Neural progenitor cell (in vitro differentiated cells): Measurements from ENCODE around the gene RETREG3. TPM values are rescaled to one million over a fixed set of nuclear protein-coding genes. Genes with fewer than 3 reads are reported as not detected.
"Not testable (repeated sequence)": the region's sequence is repeated elsewhere in the genome, so short reads cannot be mapped to it uniquely, and the experiment has no call there.

ENCODE experiments used
- DNase-seq: peaks from one replicate; pipeline ENCODE4 v3.0.0-alpha.2; 2016; ENCODE audit warnings: low spot score
- H2AFZ ChIP-seq: fragments of 200-600 bp; sonication (generic); replicated peaks from 2 replicates; pipeline ENCODE4 v1.6.1; 2016; ENCODE audit warnings: antibody characterized with exemption
- H3F3A ChIP-seq: fragments of 200-600 bp; sonication (generic); 2 replicates; pipeline ENCODE4 v1.6.1; 2016; ENCODE audit warnings: antibody characterized with exemption, low read depth
- H3K27ac ChIP-seq: fragments of 200-600 bp; sonication (generic); 2 replicates; pipeline ENCODE4 v1.5.1; 2016; ENCODE audit warnings: mild to moderate bottlenecking
- H3K27me3 ChIP-seq: fragments of 200-600 bp; sonication (generic); 2 replicates; pipeline ENCODE4 v1.6.1; 2016; ENCODE audit warnings: mild to moderate bottlenecking, moderate library complexity
- H3K36me3 ChIP-seq: fragments of 200-600 bp; sonication (generic); 2 replicates; pipeline ENCODE4 v1.5.1; 2016
- H3K4me1 ChIP-seq: fragments of 200-600 bp; sonication (generic); 2 replicates; pipeline ENCODE4 v1.6.1; 2016; ENCODE audit warnings: mixed run types
- H3K4me2 ChIP-seq: fragments of 200-600 bp; sonication (generic); 2 replicates; pipeline ENCODE4 v1.6.1; 2016
- H3K4me3 ChIP-seq: fragments of 200-600 bp; sonication (generic); 2 replicates; pipeline ENCODE4 v1.5.1; 2016
- H3K79me2 ChIP-seq: fragments of 200-600 bp; sonication (generic); 2 replicates; pipeline ENCODE4 v1.6.1; 2016; ENCODE audit warnings: low read depth
- H3K9ac ChIP-seq: fragments of 200-600 bp; sonication (generic); 2 replicates; pipeline ENCODE4 v1.6.1; 2016
- H3K9me3 ChIP-seq: fragments of 200-600 bp; sonication (generic); 2 replicates; pipeline ENCODE4 v1.5.1; 2016; ENCODE audit warnings: low read depth
- H4K20me1 ChIP-seq: fragments of 200-600 bp; sonication (generic); 2 replicates; pipeline ENCODE4 v1.6.1; 2016; ENCODE audit warnings: low read depth
- H3K27ac Mint-ChIP-seq: 3 replicates; pipeline ENCODE4 v1.8.0; 2021; ENCODE audit warnings: mixed read lengths
- H3K27me3 Mint-ChIP-seq: 2 replicates; pipeline ENCODE4 v1.8.0; 2022; ENCODE audit warnings: low read depth, mild to moderate bottlenecking, inconsistent platforms, moderate library complexity, mixed read lengths; ENCODE audit not compliant: insufficient read depth
- H3K36me3 Mint-ChIP-seq: 3 replicates; pipeline ENCODE4 v1.8.0; 2021; ENCODE audit warnings: mixed read lengths
- H3K4me1 Mint-ChIP-seq: 3 replicates; pipeline ENCODE4 v1.8.0; 2021; ENCODE audit warnings: mixed read lengths
- H3K4me3 Mint-ChIP-seq: 3 replicates; pipeline ENCODE4 v1.8.0; 2021; ENCODE audit warnings: mild to moderate bottlenecking, moderate library complexity, mixed read lengths
- H3K9me3 Mint-ChIP-seq: 3 replicates; pipeline ENCODE4 v1.8.0; 2020; ENCODE audit warnings: mixed read lengths
- CTCF ChIP-seq: fragments of 200-600 bp; sonication (generic); IDR thresholded peaks from 2 replicates; pipeline ENCODE4 v1.5.1; 2017; ENCODE audit warnings: antibody characterized with exemption, mild to moderate bottlenecking
- EZH2 ChIP-seq: fragments of 200-600 bp; sonication (generic); IDR thresholded peaks from 2 replicates; pipeline ENCODE4 v1.6.1; 2017; ENCODE audit warnings: antibody characterized with exemption, mild to moderate bottlenecking, moderate library complexity
- EZH2phosphoT487 ChIP-seq: fragments of 200-600 bp; sonication (generic); IDR thresholded peaks from 2 replicates; pipeline ENCODE4 v1.6.1; 2017; ENCODE audit warnings: antibody characterized with exemption
- total RNA-seq: library from RNA; depleted of rRNA; stranded (reverse); fragments of >200 nt; gene quantifications from 2 replicates; pipeline ENCODE4 v1.2.3, GENCODE V29; 2015; ENCODE audit warnings: low replicate concordance

The RETREG3 gene
- total RNA-seq, 1 donor from 2014 or later = 23.6 TPM

- peaks cover 3% of the 10 kb centered on the region for H3K27me3 Mint-ChIP-seq
- peaks cover 35% of the 10 kb centered on the region for H3F3A ChIP-seq
Observed at GRCh38 chr17:42559075-42559474, 50.1 kb downstream of the RETREG3 start.

GRCh38 chr17:42555961-42556617 is 53.1 kb downstream of the RETREG3 start:
- peak overlapping the region; percentile 82 for H3K4me2 ChIP-seq
- not testable (repeated sequence) for H3K36me3 Mint-ChIP-seq
- H3K4me3 Mint-ChIP-seq = peak overlapping the region; percentile 93

More at GRCh38 chr17:42559075-42559474, 50.1 kb downstream of the RETREG3 start:
- Mint-ChIP-seq H3K27ac (no peak overlapping the region), H3K4me1 (peaks cover 31% of the 10 kb centered on the region), H3K4me3 (no peak overlapping the region), H3K9me3 (no peaks in the 10 kb centered on the region), H3K36me3 (no peaks in the 10 kb centered on the region)
- Histone ChIP-seq H3K9ac (no peak overlapping the region), H3K9me3 (no peaks in the 10 kb centered on the region), H3K4me3 (no peak overlapping the region), H3K27me3 (no peaks in the 10 kb centered on the region), H3K79me2 (peaks cover 23% of the 10 kb centered on the region), H3K27ac (no peak overlapping the region), H3K4me1 (peaks cover 17% of the 10 kb centered on the region), H4K20me1 (no peaks in the 10 kb centered on the region), H2AFZ (no peak overlapping the region), H3K4me2 (no peak overlapping the region), H3K36me3 (no peaks in the 10 kb centered on the region)
- DNase-seq = no peak
- no peak for TF ChIP-seq CTCF
- TF ChIP-seq EZH2 = no peak
- no peak for TF ChIP-seq EZH2phosphoT487

GRCh38 chr17:42555122-42555622 is 54.0 kb downstream of the RETREG3 start:
- no peak for TF ChIP-seq EZH2
- no peak for TF ChIP-seq EZH2phosphoT487
- TF ChIP-seq CTCF = no peak
- H3K9me3 Mint-ChIP-seq = no peaks in the 10 kb centered on the region
- peak overlapping the region; percentile 82 for H3K4me2 ChIP-seq
- H3F3A ChIP-seq = peaks cover 33% of the 10 kb centered on the region
- H3K4me3 Mint-ChIP-seq = peak overlapping the region; percentile 93
- no peaks in the 10 kb centered on the region for H3K36me3 Mint-ChIP-seq
- peak overlapping the region; percentile 92 for H2AFZ ChIP-seq
- no peaks in the 10 kb centered on the region for H3K9me3 ChIP-seq
- peaks cover 22% of the 10 kb centered on the region for H3K4me1 Mint-ChIP-seq
- peak overlapping the region; percentile 71 for H3K9ac ChIP-seq
- DNase-seq = no peak
- H3K4me3 ChIP-seq = peak overlapping the region; percentile 86
- peaks cover 4% of the 10 kb centered on the region for H4K20me1 ChIP-seq
- no peaks in the 10 kb centered on the region for H3K27me3 ChIP-seq
- no peaks in the 10 kb centered on the region for H3K27me3 Mint-ChIP-seq
- H3K27ac Mint-ChIP-seq = peak overlapping the region; percentile 83
- H3K36me3 ChIP-seq = no peaks in the 10 kb centered on the region
- peaks cover 16% of the 10 kb centered on the region for H3K4me1 ChIP-seq
- H3K27ac ChIP-seq = peak overlapping the region; percentile 66
- peaks cover 7% of the 10 kb centered on the region for H3K79me2 ChIP-seq

More at GRCh38 chr17:42555961-42556617, 53.1 kb downstream of the RETREG3 start:
- DNase-seq = peak; percentile 64
- Histone ChIP-seq H3K4me3 (peak overlapping the region; percentile 86), H3F3A (peaks cover 38% of the 10 kb centered on the region), H3K4me1 (peaks cover 16% of the 10 kb centered on the region)
- not testable (repeated sequence) for H3K27ac ChIP-seq, H3K9ac ChIP-seq, H4K20me1 ChIP-seq, H3K79me2 ChIP-seq, H3K27me3 Mint-ChIP-seq, H3K27me3 ChIP-seq, H3K9me3 Mint-ChIP-seq, H2AFZ ChIP-seq, H3K27ac Mint-ChIP-seq, H3K36me3 ChIP-seq, H3K9me3 ChIP-seq
- TF ChIP-seq CTCF = peak; percentile 49
- peaks cover 17% of the 10 kb centered on the region for H3K4me1 Mint-ChIP-seq
